ENCODE measurements around the gene ANXA4.

GRCh38 chr2:69711971-69712370, 30.0 kb upstream of the ANXA4 start:
- TF ChIP-seq, protein P1, sequence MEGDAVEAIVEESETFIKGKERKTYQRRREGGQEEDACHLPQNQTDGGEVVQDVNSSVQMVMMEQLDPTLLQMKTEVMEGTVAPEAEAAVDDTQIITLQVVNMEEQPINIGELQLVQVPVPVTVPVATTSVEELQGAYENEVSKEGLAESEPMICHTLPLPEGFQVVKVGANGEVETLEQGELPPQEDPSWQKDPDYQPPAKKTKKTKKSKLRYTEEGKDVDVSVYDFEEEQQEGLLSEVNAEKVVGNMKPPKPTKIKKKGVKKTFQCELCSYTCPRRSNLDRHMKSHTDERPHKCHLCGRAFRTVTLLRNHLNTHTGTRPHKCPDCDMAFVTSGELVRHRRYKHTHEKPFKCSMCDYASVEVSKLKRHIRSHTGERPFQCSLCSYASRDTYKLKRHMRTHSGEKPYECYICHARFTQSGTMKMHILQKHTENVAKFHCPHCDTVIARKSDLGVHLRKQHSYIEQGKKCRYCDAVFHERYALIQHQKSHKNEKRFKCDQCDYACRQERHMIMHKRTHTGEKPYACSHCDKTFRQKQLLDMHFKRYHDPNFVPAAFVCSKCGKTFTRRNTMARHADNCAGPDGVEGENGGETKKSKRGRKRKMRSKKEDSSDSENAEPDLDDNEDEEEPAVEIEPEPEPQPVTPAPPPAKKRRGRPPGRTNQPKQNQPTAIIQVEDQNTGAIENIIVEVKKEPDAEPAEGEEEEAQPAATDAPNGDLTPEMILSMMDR (conservative IDR thresholded peaks at IDR 0.05): no peak
- TF ChIP-seq EZH2 (IDR thresholded peaks at IDR 0.05; ENCODE audit: low read depth): no peak
